Stimulated activated CD8-positive, alpha-beta memory T cell treated with anti-CD3 and anti-CD28 coated beads, Interleukin-12 subunit alpha, Interleukin-12 subunit beta, amount 100 ng/mL, for 24 hours (primary cell): ENCODE results near the gene ZFPM1.
A peak's percentile ranks its signal among the peaks of the same experiment; 100 is the strongest.

Source experiments
- DNase-seq: peaks from one replicate; pipeline ENCODE4 v3.0.0-alpha.2; 2020; ENCODE audit errors: extremely low read depth

Gene ZFPM1

GRCh38 chr16:88526906-88527185 is 73.8 kb downstream of the ZFPM1 start:
- DNase-seq, result no peak

- no peak for DNase-seq
Observed at GRCh38 chr16:88527186-88527936, 74.3 kb downstream of the ZFPM1 start.

- no peak for DNase-seq
Observed at GRCh38 chr16:88527937-88528743, 75.1 kb downstream of the ZFPM1 start.

- DNase-seq, result no peak
Observed at GRCh38 chr16:88528902-88529318, 75.8 kb downstream of the ZFPM1 start.

GRCh38 chr16:88529596-88529995 is 76.5 kb downstream of the ZFPM1 start:
- no peak for DNase-seq

- no peak for DNase-seq
Observed at GRCh38 chr16:88530051-88530857, 77.2 kb downstream of the ZFPM1 start.

GRCh38 chr16:88530858-88531203 is 77.8 kb downstream of the ZFPM1 start:
- no peak for DNase-seq

GRCh38 chr16:88531346-88531745 is 78.3 kb downstream of the ZFPM1 start:
- no peak for DNase-seq

- DNase-seq, result no peak
Observed at GRCh38 chr16:88531931-88532433, 78.9 kb downstream of the ZFPM1 start.

GRCh38 chr16:88532434-88533241 is 79.6 kb downstream of the ZFPM1 start:
- no peak for DNase-seq

GRCh38 chr16:88533381-88533917 is 80.4 kb downstream of the ZFPM1 start:
- DNase-seq, result no peak

GRCh38 chr16:88533932-88534637 is 81.0 kb downstream of the ZFPM1 start:
- peak; percentile 58 for DNase-seq

- no peak for DNase-seq
Observed at GRCh38 chr16:88534638-88535190, 81.6 kb downstream of the ZFPM1 start.

GRCh38 chr16:88535191-88535856 is 82.2 kb downstream of the ZFPM1 start:
- no peak for DNase-seq

- no peak for DNase-seq
Observed at GRCh38 chr16:88535857-88536222, 82.8 kb downstream of the ZFPM1 start.

GRCh38 chr16:88536510-88536909 is 83.4 kb downstream of the ZFPM1 start:
- DNase-seq, result no peak

GRCh38 chr16:88536971-88537751 is 84.1 kb downstream of the ZFPM1 start:
- no peak for DNase-seq

GRCh38 chr16:88537859-88538258 is 84.8 kb downstream of the ZFPM1 start:
- DNase-seq, result no peak
